Right lobe of liver (tissue), 6 donors: ENCODE data around the gene DDX20. TPM values are rescaled to one million over a fixed set of nuclear protein-coding genes. Genes with fewer than 3 reads are reported as not detected.
"Not testable (repeated sequence)": the region's sequence is repeated elsewhere in the genome, so short reads cannot be mapped to it uniquely, and the experiment has no call there.

ENCODE experiments used
- ATAC-seq, 4 donors: fragments of 200-7000 bp; cut with Tn5 transposase; one replicate each; pipeline ENCODE4 v1.9.1; 2020; ENCODE audit warnings: mild to moderate bottlenecking in 4 of 4, moderate library complexity in 4 of 4
- DNase-seq, 3 donors: peaks; one replicate each; pipeline ENCODE4 v3.0.0-alpha.2; 2020
- H3K27ac ChIP-seq, 3 donors: fragments of 200-600 bp; one replicate each; pipeline ENCODE4 v1.8.0; 2022
- H3K27me3 ChIP-seq, 2 donors: fragments of 200-600 bp; one replicate each; pipeline ENCODE4 v1.8.0; 2022
- H3K36me3 ChIP-seq, 4 donors: fragments of 200-600 bp; sonication (generic) in 1 of 4; one replicate each; pipeline versions ENCODE4 v1.5.1 to v1.8.0; 2017 to 2022; ENCODE audit warnings: control low read depth in 1 of 4
- H3K4me1 ChIP-seq, 4 donors: fragments of 200-600 bp; sonication (generic) in 1 of 4; one replicate each; pipeline versions ENCODE4 v1.5.1 to v1.8.0; 2017 to 2022; ENCODE audit warnings: control low read depth in 1 of 4
- H3K4me3 ChIP-seq, 3 donors: fragments of 200-600 bp; one replicate each; pipeline ENCODE4 v1.8.0; 2022
- H3K9me3 ChIP-seq, 4 donors: fragments of 200-600 bp; sonication (generic) in 1 of 4; one replicate each; pipeline versions ENCODE4 v1.5.1 to v1.8.0; 2017 to 2022; ENCODE audit warnings: control low read depth in 1 of 4
- POLR2A ChIP-seq: fragments of 450-650 bp; IDR thresholded peaks from one replicate; pipeline ENCODE4 v1.6.1; 2017; ENCODE audit warnings: antibody characterized with exemption, mild to moderate bottlenecking
- WGBS: methylation state at CpG from one replicate; pipeline ENCODE4 v1.1.6; 2018; ENCODE audit warnings: low coverage, low lambda C conversion rate; ENCODE audit not compliant: insufficient coverage; ENCODE audit errors: missing lambda C conversion rate; 5-methylcytosine and 5-hydroxymethylcytosine counted together
- intact Hi-C, 2 donors: fragments of 100-400 bp; cut with DNase I; formaldehyde crosslinking; loops; one replicate each; pipeline versions ENCODE4 v1.11.2 to v1.14.1; 2022
- total RNA-seq, 6 experiments: library from RNA; depleted of rRNA in 2 of 6; stranded (reverse); fragments of >200 nt in 2 of 6; fragmentation: NEBNext Ultra II Directional in 3 of 6; extraction: Animal tissue kit (Norgen Biotek cat#: 25700) in 3 of 6; gene quantifications; one replicate each; pipeline versions ENCODE4 v1.1.0 to v1.2.4, GENCODE V29; 2016 to 2023
- TF ChIP-seq, protein P1 (sequence below), 4 donors: fragments of 200-600 bp in 3 of 4; fragments of 450-650 bp in 1 of 4; IDR thresholded peaks; one replicate each; pipeline versions ENCODE4 v1.5.1 to v1.8.0; 2016 to 2022; ENCODE audit warnings: antibody characterized with exemption in 4 of 4, mild to moderate bottlenecking in 2 of 4
- donor health status: DM: no; HTN: yes; CAD: no.
- donor health status: DM: no; HTN: no; CAD: no.
- donor health status: DM: no; HTN: no; CAD: no.
- donor health status: DM: no; HTN: yes; CAD: no.
- donor health status: DM: no; HTN: yes; CAD: no.

The DDX20 gene
- total RNA-seq, 6 experiments from 2014 or later, result 3.9 to 11.6 (median 5.1) TPM

- peak; percentile 74 to 77 (median 74) for DNase-seq
- Histone ChIP-seq H3K36me3 (no peaks in the 10 kb centered on the region), H3K27me3 (peaks cover 0 to 3% of the 10 kb centered on the region in 2 donors), H3K4me3 (peak overlapping the region; percentile 58 to 62 (median 58)), H3K4me1 (peaks cover 0 to 17% (median 0%) of the 10 kb centered on the region in 4 donors), H3K27ac (peak overlapping the region; percentile 33 to 60 (median 59)), H3K9me3 (no peaks in the 10 kb centered on the region)
- no peak for TF ChIP-seq POLR2A
- TF ChIP-seq, protein P1, sequence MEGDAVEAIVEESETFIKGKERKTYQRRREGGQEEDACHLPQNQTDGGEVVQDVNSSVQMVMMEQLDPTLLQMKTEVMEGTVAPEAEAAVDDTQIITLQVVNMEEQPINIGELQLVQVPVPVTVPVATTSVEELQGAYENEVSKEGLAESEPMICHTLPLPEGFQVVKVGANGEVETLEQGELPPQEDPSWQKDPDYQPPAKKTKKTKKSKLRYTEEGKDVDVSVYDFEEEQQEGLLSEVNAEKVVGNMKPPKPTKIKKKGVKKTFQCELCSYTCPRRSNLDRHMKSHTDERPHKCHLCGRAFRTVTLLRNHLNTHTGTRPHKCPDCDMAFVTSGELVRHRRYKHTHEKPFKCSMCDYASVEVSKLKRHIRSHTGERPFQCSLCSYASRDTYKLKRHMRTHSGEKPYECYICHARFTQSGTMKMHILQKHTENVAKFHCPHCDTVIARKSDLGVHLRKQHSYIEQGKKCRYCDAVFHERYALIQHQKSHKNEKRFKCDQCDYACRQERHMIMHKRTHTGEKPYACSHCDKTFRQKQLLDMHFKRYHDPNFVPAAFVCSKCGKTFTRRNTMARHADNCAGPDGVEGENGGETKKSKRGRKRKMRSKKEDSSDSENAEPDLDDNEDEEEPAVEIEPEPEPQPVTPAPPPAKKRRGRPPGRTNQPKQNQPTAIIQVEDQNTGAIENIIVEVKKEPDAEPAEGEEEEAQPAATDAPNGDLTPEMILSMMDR (IDR thresholded peaks at IDR 0.05), result no peak
- WGBS, result 3% methylated on average over 20 of the region's 61 CpGs
- intact Hi-C loops, result no loop called here
- ATAC-seq, result peak; percentile 63 to 76 (median 68)
Measured at GRCh38 chr1:111738436-111739193, 17.1 kb upstream of the DDX20 start.

DNA sequence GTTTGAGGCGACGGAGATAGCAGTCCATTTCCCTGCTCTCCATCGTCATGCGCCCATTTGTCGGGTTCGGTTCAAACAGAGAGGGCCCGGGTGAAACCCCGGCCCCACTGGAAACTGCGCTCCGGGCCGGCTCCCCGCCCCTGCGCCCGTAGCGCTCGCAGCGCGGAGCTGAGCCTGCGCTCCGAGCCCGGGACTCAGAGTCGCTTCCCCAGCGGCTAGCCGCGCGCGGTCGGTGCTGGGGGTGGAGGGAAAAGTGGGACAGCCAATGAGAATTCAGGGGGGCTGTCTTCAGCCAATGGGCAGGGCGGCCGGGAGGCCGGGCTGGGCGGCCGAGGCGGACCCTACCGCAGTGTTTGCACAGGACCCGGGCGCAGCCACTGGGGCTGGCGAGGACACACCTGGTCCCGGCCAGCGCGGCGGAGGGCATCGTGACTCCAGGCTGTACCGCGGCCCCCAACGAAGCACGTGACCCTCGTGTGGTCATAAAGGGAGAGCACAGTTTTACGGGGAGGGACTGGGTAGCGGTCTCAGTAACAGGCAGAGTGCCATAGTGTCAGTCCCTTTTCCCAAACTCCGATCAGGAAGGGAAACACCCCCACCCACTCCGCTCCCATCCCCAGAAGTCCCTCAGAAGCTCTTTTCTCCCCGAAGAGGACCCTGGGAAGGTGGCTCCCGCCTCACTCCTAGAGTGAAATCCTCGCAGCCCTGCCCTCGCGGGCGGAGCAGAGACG lies 16.3 kb upstream of the DDX20 start, which contains the start of gene INKA2:
TSS of gene INKA2 (minus strand) at position 202 of the 731 bp plus-strand sequence. CDS start at position 49, 153 bp downstream.
- DNase-seq, result peak; percentile 92 to 94 (median 93)
- peak; percentile 83 for TF ChIP-seq POLR2A
- TF ChIP-seq, protein P1 (IDR thresholded peaks at IDR 0.05), result no peak
- H3K27ac ChIP-seq, result peak within 1 kb of the TSS; percentile 33 to 60 (median 59)
- H3K4me1 ChIP-seq, result peaks cover 0 to 17% (median 0%) of the 10 kb centered on the region in 4 donors
- peak; percentile 88 to 96 (median 93) for ATAC-seq
- H3K9me3 ChIP-seq, result no peaks in the 10 kb centered on the region
- WGBS, result under 1% methylated on average over 31 of the region's 59 CpGs
- H3K36me3 ChIP-seq, result no peaks in the 10 kb centered on the region
- intact Hi-C loops, result no loop called here
- peak within 1 kb of the TSS; percentile 58 to 62 (median 58) for H3K4me3 ChIP-seq
- peaks cover 0 to 3% of the 10 kb centered on the region in 2 donors for H3K27me3 ChIP-seq

GRCh38 chr1:111739925-111740765 lies 15.6 kb upstream of the DDX20 start:
- WGBS, result 2% methylated on average over 30 of the region's 63 CpGs
- Histone ChIP-seq H3K36me3 (no peaks in the 10 kb centered on the region), H3K27me3 (peaks cover 0 to 3% of the 10 kb centered on the region in 2 donors), H3K27ac (peak overlapping the region in 1 of 3 donors; percentile 17), H3K9me3 (no peaks in the 10 kb centered on the region), H3K4me1 (peaks cover 0 to 17% (median 0%) of the 10 kb centered on the region in 4 donors), H3K4me3 (peak overlapping the region; percentile 58 to 62 (median 58))
- intact Hi-C loops, result no loop called here
- no peak for TF ChIP-seq POLR2A
- TF ChIP-seq, protein P1 (IDR thresholded peaks at IDR 0.05), result no peak
- DNase-seq, result peak in 1 of 3 donors; percentile 73
- peak; percentile 8 to 48 (median 33) for ATAC-seq

DNA sequence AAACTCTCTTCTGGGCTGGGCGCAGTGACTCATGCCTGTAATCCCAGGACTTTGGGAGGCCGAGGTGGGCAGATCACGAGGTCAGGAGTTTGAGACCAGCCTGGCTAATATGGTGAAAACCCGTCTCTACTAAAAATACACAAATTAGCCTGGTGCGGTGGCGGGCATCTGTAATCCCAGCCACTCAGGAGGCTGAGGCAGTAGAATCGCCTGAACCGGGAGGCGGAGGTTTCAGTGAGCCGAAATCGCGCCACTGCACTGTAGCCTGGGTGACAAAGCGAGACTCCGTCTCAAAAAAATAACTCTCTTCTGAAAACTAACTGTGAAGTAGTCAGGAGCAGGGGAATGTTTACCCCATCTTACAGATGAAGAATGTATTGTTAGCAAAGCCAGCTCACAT lies 13.4 kb upstream of the DDX20 start:
- intact Hi-C loops, H3K4me3 ChIP-seq, H3K27me3 ChIP-seq, DNase-seq, H3K36me3 ChIP-seq, H3K27ac ChIP-seq, H3K9me3 ChIP-seq, ATAC-seq: not testable (repeated sequence)
- peaks cover 0 to 17% (median 0%) of the 10 kb centered on the region in 4 donors for H3K4me1 ChIP-seq
- 90% methylated on average over 10 of the region's 14 CpGs for WGBS
